Vagina (tissue), 2 donors: ENCODE results near the gene IRX3.

Experiments
- CTCF ChIP-seq, 3 experiments: fragments of 450-650 bp in 2 of 3; fragments of 200-600 bp in 1 of 3; sonication (generic) in 1 of 3; IDR thresholded peaks; one replicate each; pipeline ENCODE4 v1.5.1; 2017 to 2019; ENCODE audit warnings: antibody characterized with exemption in 3 of 3, mild to moderate bottlenecking in 2 of 3, moderate library complexity in 2 of 3
- POLR2A ChIP-seq, 2 donors: fragments of 450-650 bp; IDR thresholded peaks; one replicate each; pipeline ENCODE4 v1.6.1; 2017; ENCODE audit warnings: antibody characterized with exemption in 2 of 2, mild to moderate bottlenecking in 2 of 2, moderate library complexity in 2 of 2

GRCh38 chr16:54282202-54282927 is 4.2 kb downstream of the IRX3 start:
- TF ChIP-seq CTCF (IDR thresholded peaks at IDR 0.05) (peak in 2 of 3 experiments; percentile 9 to 44), POLR2A (IDR thresholded peaks at IDR 0.05) (no peak)
